Tibial artery (tissue), 4 donors: ENCODE results near the gene BNC1.
"Not testable (repeated sequence)": the region's sequence is repeated elsewhere in the genome, so short reads cannot be mapped to it uniquely, and the experiment has no call there.

ENCODE experiments used
- DNase-seq, 2 donors: peaks; one replicate each; pipeline ENCODE4 v3.0.0-alpha.2; 2019
- H3K27ac ChIP-seq, 2 donors: fragments of 200-600 bp; sonication (generic) in 1 of 2; 1 replicate in 1 of 2; 2 replicates in 1 of 2; pipeline ENCODE4 v1.5.1; 2018 to 2019; ENCODE audit warnings: mild to moderate bottlenecking in 1 of 2
- H3K27me3 ChIP-seq, 2 donors: fragments of 200-600 bp; sonication (generic) in 1 of 2; one replicate each; pipeline versions ENCODE4 v1.5.1 to v1.6.0; 2016 to 2019
- H3K36me3 ChIP-seq, 3 donors: fragments of 200-600 bp; sonication (generic) in 2 of 3; one replicate each; pipeline ENCODE4 v1.5.1; 2016 to 2019; ENCODE audit warnings: mild to moderate bottlenecking in 2 of 3
- H3K4me1 ChIP-seq, 4 donors: fragments of 200-600 bp; sonication (generic) in 2 of 4; 1 replicate in 3 of 4; 2 replicates in 1 of 4; pipeline ENCODE4 v1.5.1; 2016 to 2019
- H3K4me3 ChIP-seq, 2 donors: fragments of 200-600 bp; sonication (generic) in 1 of 2; 1 replicate in 1 of 2; 2 replicates in 1 of 2; pipeline ENCODE4 v1.5.1; 2018 to 2019; ENCODE audit warnings: mild to moderate bottlenecking in 2 of 2
- H3K9me3 ChIP-seq, 3 donors: fragments of 200-600 bp; sonication (generic) in 1 of 3; one replicate each; pipeline ENCODE4 v1.5.1; 2016 to 2019
- intact Hi-C: fragments of 100-400 bp; cut with DNase I; formaldehyde crosslinking; loops from one replicate; pipeline ENCODE4 v1.15.0; 2023; ENCODE audit warnings: low total_unique reads
- TF ChIP-seq, protein P1 (sequence below), 2 experiments: fragments of 200-600 bp in 1 of 2; fragments of 450-650 bp in 1 of 2; IDR thresholded peaks; one replicate each; pipeline ENCODE4 v1.5.1; 2017 to 2019; ENCODE audit warnings: antibody characterized with exemption in 2 of 2, mild to moderate bottlenecking in 1 of 2, moderate library complexity in 1 of 2

BNC1 gene

DNA sequence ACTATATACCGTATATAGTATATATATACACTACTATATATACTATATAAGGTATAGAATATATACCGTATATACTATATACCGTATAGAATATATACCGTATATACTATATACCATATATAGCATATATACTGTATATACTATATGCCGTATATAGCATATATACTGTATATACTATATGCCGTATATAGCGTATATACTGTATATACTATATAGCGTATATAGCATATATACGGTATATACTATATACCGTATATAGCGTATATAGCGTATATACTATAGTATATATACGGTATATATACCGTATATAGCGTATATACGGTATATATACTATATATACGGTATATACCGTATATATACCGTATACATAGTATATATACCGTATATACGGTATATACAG is 54.2 kb downstream of the BNC1 start:
- no peaks in the 10 kb centered on the region for H3K4me1 ChIP-seq
- H3K9me3 ChIP-seq, result no peaks in the 10 kb centered on the region
- no peak overlapping the region for H3K4me3 ChIP-seq
- peaks cover 0 to 4% of the 10 kb centered on the region in 2 donors for H3K27me3 ChIP-seq
- no peak for DNase-seq
- TF ChIP-seq, protein P1, sequence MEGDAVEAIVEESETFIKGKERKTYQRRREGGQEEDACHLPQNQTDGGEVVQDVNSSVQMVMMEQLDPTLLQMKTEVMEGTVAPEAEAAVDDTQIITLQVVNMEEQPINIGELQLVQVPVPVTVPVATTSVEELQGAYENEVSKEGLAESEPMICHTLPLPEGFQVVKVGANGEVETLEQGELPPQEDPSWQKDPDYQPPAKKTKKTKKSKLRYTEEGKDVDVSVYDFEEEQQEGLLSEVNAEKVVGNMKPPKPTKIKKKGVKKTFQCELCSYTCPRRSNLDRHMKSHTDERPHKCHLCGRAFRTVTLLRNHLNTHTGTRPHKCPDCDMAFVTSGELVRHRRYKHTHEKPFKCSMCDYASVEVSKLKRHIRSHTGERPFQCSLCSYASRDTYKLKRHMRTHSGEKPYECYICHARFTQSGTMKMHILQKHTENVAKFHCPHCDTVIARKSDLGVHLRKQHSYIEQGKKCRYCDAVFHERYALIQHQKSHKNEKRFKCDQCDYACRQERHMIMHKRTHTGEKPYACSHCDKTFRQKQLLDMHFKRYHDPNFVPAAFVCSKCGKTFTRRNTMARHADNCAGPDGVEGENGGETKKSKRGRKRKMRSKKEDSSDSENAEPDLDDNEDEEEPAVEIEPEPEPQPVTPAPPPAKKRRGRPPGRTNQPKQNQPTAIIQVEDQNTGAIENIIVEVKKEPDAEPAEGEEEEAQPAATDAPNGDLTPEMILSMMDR (IDR thresholded peaks at IDR 0.05), result no peak
- intact Hi-C loops, result no loop called here
- no peaks in the 10 kb centered on the region for H3K36me3 ChIP-seq
- no peak overlapping the region for H3K27ac ChIP-seq

DNA sequence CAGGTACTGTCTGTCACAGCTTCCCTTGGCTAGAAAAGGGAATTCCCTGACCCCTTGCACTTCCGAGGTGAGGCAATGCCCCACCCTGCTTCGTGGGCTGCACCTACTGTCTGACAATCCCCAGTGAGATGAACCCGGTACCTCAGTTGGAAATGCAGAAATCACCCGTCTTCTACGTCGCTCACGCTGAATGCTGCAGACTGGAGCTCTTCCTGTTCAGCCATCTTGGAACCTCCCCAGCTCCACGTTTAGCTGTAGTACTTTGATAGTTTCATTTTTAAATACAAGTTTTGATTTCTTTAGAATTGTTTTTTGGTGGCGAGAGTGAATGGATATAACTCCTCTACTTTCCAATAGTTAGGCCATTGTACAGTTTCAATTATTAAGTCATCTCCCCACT is 59.0 kb downstream of the BNC1 start:
- no peak overlapping the region for H3K27ac ChIP-seq
- no peaks in the 10 kb centered on the region for H3K4me1 ChIP-seq
- no peaks in the 10 kb centered on the region for H3K27me3 ChIP-seq
- intact Hi-C loops, result no loop called here
- DNase-seq, result no peak
- H3K9me3 ChIP-seq, result peaks cover 0 to 10% (median 3%) of the 10 kb centered on the region in 3 donors
- H3K4me3 ChIP-seq, result no peak overlapping the region
- H3K36me3 ChIP-seq, result no peaks in the 10 kb centered on the region
- TF ChIP-seq, protein P1 (IDR thresholded peaks at IDR 0.05), result no peak

DNA sequence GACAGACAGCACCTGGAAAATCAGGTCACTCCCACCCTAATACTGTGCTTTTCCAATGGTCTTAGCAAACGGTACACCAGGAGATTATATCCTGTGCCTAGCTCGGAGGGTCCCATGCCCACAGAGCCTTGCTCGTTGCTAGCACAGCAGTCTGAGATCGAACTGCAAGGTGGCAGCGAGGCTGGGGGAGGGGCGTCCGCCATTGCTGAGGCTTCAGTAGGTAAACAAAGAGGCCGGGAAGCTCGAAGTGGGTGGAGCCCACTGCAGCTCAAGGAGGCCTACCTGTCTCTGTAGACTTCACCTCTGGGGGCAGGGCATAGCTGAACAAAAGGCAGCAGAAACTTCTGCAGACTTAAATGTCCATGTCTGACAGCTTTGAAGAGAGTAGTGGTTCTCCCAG is 62.7 kb downstream of the BNC1 start:
- intact Hi-C loops, DNase-seq, H3K27ac ChIP-seq, H3K36me3 ChIP-seq, H3K4me3 ChIP-seq, H3K4me1 ChIP-seq, H3K27me3 ChIP-seq: not testable (repeated sequence)
- peaks cover 0 to 14% (median 3%) of the 10 kb centered on the region in 3 donors for H3K9me3 ChIP-seq

DNA sequence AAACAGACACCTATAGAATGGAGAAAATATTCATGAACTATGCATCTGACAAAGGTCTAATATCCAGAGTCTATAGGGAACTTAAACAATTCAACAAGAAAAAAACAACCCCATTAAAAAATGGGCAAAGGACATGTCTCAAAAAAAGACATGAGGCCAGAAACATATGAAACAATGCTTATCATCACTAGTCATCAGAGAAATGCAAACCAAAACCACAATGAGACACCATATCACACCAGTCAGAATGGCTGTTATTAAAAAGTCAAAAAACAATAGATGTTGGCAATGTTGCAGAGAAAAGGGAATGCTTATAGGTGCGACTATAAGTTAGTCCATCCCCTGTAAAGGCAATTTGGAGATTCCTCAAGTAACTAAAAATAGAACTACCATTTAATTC is 65.4 kb downstream of the BNC1 start:
- H3K27ac ChIP-seq, result no peak overlapping the region
- H3K4me3 ChIP-seq, result no peak overlapping the region
- no peaks in the 10 kb centered on the region for H3K27me3 ChIP-seq
- TF ChIP-seq, protein P1 (IDR thresholded peaks at IDR 0.05), result no peak
- H3K9me3 ChIP-seq, result peaks cover 0 to 14% (median 3%) of the 10 kb centered on the region in 3 donors
- no peak for DNase-seq
- intact Hi-C loops, result loop anchor here (10.0 kb wide), 1 partner anchor 414 kb away; the partner anchor contains the start of genes FSD2 and WHAMM
- no peaks in the 10 kb centered on the region for H3K36me3 ChIP-seq
- no peaks in the 10 kb centered on the region for H3K4me1 ChIP-seq

DNA sequence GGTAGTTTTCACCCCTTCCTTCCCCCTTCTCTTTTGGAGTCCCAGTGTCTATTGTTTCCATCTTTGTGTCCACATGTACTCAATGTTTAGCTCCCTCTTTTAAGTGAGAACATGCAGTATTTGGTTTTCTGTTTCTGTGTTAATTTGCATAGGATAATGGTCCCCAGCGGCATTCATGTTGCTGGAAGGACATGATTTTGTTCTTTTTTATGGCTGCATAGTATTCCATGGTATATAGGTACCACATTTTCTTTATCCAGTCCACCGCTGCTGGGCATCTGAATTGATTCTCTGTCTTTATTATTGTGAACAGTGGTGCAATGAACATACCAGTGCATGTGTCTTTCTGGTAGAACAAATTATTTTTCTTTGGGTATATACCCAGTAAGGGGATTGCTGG is 69.2 kb downstream of the BNC1 start:
- TF ChIP-seq, protein P1 (IDR thresholded peaks at IDR 0.05), result no peak
- peaks cover 0 to 3% (median 0%) of the 10 kb centered on the region in 3 donors for H3K9me3 ChIP-seq

DNA sequence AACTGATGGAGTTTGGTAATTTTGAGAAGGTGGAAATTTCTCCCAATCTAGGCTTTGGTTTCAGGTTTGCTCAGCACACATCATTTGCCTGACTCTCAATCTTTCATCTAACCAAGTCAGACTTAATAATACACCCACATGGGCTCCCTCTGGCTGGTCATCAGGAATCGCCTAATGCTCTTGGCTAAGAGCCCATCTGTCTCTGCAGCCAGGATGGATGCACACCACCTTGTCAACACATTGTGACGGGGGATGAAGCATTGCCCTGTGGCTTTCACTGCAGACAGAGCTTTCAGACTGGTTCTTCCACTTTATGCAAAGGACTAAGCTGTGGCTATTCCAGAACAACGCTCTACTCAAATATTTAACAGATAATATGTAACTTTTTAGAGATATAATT is 73.8 kb downstream of the BNC1 start:
- intact Hi-C loops, result loop anchor here (10.0 kb wide), 1 partner anchor 406 kb away; the partner anchor contains the start of genes FSD2 and WHAMM
- peaks cover 0 to 21% (median 12%) of the 10 kb centered on the region in 4 donors for H3K4me1 ChIP-seq
- no peaks in the 10 kb centered on the region for H3K9me3 ChIP-seq
- no peaks in the 10 kb centered on the region for H3K27me3 ChIP-seq
- H3K27ac ChIP-seq, result no peak overlapping the region
- H3K4me3 ChIP-seq, result no peak overlapping the region
- no peak for DNase-seq
- TF ChIP-seq, protein P1 (IDR thresholded peaks at IDR 0.05), result no peak
- no peaks in the 10 kb centered on the region for H3K36me3 ChIP-seq

More for the DNA sequence above, 69.2 kb downstream of the BNC1 start:
- H3K4me1 ChIP-seq, result no peaks in the 10 kb centered on the region
- H3K4me3 ChIP-seq, result no peak overlapping the region
- intact Hi-C loops, result loop anchor here (10.0 kb wide), 1 partner anchor 411 kb away; the partner anchor contains the start of genes FSD2 and WHAMM
- H3K36me3 ChIP-seq, result no peaks in the 10 kb centered on the region
- no peak for DNase-seq
- H3K27me3 ChIP-seq, result no peaks in the 10 kb centered on the region
- no peak overlapping the region for H3K27ac ChIP-seq
